NCI-H2227 treated with DMSO at 0.1 percent for 48 hours (cell line): ENCODE data around the gene RFC3.

Experiments used
- DNase-seq: peaks from one replicate; lab custom pipeline; 2025; lab: John Stamatoyannopoulos, UW

RFC3 gene

GRCh38 chr13:33865945-33866344 is 48.0 kb downstream of the RFC3 start:
- DNase-seq: no peak

DNA sequence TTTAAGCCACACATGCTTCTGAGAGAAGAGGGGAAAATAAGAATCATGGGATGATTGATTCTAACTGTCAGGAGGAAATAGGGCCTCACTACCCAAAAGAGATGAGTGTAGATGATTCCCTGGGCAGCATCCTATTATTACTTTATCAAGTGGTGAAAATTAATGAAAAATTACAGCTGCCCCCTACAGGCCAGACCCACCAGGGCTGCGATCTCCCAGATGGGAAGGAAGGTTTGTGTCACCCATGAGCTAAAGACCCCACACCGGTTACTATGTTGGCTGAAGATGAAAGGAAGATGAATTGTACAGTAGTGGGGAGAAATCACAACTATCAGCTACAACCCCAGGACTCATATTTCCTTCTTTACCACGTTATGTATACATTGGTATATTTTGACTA is 49.5 kb downstream of the RFC3 start:
- DNase-seq: no peak

- no peak for DNase-seq
Observed at GRCh38 chr13:33868343-33868994, 50.5 kb downstream of the RFC3 start.

DNA sequence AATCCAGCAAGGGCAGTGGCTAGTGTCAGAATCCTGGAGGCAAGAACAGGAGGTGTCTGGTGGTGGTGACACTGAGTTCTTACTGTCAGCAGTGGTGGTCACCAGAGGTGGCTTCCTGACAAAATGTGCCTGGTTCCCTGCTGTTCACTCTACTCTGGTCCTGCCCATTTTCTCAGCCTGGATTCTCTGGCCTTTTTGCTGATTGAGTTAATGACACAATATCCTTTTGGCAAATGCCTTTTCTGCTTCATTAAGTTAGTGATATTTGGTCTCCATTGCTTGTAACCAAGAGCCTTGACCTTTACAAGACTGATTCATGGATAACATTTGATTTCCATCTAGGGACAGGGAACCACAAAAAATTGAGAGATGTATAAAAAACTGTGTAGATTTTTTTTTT is 51.1 kb downstream of the RFC3 start:
- DNase-seq: no peak

- no peak for DNase-seq
Observed at GRCh38 chr13:33870046-33870668, 52.2 kb downstream of the RFC3 start.

DNA sequence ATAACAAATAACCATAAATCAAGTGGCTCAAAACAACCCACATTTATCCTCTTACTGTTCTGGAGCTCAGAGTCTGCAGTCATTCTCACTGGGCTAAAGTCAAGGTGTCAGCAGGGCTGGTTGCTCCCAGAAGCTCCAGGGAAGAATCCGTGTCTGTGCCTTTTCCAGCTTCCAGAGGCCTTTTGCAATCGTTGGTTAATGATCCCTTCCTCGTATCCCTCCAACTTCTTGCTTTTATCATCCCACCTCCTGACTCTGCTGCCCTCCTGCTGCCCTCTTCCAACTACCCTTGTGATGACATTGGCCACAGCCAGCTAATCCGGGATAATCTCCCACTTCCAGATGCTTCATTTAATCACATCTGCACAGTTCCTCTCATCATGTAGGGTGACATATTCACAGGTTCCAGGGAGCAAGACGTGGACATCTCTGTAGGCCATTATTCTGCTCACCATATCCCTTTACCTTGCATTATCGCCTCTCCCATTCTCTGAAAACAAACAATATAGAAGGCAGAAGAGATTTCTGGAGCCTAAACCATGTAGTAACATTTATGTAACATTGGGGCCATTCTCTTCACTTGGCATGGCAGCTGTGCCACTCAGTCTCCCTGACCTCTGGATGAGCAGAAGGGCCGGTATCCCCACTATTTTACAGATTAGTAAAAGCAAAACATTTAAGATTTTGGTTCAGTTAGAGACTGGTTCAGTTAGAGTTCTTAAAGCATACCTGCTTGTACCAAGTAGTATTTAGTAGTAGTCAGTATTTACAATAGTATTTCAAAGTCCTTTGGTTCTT is 53.5 kb downstream of the RFC3 start:
- DNase-seq: no peak

DNA sequence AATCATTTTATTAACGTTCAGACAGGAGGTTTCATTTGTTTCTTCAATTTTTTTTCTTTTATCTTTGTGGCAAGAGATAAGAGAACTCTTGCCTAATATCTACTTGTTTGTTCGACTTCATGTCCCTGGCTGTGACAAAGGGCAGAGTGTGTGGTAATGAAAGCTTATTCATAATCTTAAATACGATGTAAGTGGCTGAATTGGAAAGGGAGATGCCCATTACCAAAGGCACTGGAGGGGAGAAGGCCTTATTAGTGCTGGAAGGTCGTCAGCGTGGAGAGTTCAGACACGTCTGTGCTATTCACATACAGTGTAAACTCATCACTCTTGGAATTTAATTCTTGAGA is 54.0 kb downstream of the RFC3 start:
- no peak for DNase-seq

DNA sequence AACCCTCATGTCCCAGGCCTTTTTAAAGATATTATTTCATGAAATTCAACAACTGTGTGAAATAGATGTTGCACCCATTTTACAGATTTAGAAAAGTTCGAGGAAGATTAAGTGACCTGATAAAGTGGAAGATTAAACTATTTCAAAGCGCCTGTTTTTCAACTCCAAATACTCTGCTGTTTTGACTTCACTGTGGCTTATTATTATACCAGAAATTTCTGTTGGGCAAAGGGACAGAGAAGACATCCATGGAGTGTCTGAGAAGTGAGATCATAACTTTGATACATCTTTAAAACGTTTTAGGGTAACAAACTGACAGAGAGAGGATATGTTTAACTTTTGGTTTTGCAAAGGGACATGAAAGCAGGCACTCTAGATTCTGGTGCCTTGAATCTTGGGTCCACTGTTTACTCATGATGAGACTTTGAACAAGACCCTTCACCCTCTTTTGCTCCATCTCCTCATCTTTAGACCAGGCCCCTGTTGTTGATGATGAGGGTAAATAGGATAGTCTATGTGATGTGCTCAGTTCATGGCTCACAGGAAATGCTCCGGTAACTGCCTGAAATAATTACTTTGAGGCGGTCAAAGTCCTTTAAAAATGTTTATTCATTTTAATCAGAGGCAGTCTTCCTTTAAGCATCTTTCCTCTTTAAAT is 55.4 kb downstream of the RFC3 start:
- no peak for DNase-seq

DNA sequence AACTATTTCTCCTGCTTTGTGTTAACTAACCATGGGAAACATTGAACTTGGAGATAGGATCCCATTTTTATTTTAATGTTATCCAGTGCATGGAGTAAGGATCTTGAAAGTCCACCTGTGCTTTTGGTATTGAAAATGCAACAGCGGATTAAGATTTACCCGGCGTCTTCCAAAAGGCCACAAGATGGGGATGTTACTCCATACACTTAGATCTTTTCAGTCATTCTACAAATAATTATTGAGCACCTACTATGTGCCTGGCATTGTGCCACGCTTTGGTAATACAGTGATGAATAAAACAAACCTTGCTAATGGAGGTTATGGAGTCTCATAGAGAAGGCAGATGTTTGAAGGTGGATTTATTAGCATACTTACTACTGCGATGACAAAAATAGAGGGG is 56.9 kb downstream of the RFC3 start:
- no peak for DNase-seq

GRCh38 chr13:33875618-33876401 is 57.9 kb downstream of the RFC3 start:
- no peak for DNase-seq

DNA sequence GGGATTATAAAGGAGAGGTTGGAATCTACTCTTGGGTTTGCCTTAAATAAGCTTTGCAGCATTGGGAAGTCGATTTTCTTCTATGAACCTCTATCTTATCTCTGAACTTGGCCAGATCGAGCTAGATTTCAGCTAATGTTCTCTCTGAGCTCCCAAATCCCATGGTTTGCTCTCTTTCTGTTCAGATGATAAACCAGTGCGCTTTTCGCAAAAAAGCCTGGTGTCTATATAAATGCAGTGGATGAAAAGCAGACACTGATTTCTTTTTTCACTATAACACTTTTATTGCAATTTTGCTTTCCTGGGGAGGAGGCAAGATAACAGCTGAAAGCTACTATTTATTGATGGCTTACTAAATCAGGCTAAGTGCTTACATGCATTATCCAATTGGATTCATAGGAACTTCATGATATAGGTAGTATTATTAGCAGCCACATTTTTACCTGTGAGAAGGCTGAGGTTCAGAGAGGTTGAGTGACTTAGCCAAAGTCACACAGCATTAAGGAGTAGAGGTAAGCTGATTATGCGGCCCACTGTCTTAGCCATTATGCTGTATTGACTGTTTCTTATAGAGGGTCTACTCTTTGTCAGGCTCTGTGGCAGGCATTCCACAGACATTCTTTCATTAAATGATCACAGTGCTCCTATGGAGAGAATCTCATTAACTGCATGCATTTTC is 58.9 kb downstream of the RFC3 start:
- no peak for DNase-seq

DNA sequence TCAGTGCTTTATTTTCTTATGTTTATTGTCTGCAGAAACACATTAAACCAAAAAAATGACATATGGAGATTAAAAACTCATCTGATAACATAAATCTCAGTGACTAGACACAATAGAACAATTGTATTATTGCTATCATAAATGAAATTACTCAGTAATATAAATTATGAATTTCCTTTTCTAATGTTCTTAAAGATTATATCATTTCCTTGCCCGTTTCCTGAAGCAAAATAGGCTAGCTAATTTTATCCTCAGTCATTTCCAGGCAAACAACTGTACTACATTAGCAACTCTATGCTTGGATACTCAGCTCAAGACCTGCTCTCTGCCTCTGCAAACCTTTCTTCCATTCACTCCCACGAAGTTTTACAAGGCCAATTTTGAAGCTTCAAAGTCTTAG is 61.2 kb downstream of the RFC3 start:
- no peak for DNase-seq

DNA sequence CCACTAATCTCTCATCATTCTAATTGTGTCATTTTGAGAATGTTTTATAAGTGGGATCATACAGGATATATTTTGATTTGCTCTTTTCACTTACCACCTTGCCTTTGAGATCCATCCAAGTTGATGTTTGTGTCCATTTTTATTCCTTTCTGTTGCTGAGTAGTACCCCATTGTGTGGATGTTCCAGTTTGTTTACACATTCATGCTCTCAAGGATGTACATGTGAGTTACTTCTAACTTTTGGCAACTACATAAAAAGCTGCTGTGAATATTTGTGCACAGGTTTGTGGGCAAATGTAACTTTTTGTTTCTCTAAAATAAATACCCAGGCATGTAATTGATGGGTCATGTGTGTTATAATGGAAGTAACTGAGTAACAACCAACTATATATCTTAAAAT is 64.9 kb downstream of the RFC3 start:
- DNase-seq: no peak

DNA sequence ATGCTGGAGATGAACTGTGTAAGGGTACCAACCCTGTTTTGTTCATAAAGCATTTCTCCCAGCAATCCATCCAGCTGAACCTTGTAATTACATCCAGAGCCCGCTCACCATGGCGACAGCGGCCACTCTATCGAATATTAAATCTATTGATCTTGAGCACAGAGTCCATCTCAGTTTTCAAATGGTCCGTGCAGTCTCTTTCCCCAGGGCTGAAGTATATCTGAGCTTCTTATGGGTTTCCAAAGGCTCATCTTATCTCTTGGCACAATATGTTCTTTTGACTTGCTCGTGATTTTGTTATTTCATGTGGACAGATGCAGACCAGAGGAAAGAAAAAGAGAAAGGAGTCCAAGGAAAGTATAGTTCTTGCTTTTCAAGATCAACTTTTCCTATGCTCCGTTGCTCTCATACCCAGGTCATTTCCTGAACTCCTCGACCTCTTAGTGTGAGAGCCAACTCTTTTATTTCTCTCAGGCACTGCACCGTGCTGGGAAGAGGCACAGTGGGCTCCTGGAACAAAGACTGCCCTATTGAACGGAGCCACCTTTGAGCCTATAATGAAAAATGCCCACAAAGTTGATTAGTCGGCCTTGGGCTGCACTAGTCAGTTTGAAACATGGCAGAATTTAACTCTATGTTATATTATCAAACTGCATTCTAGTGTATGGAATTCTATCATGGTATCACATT is 66.7 kb downstream of the RFC3 start:
- peak; percentile 6 for DNase-seq
